Mesendoderm (in vitro differentiated cells): ENCODE measurements around the gene NTF3.

ENCODE experiments used
- DNase-seq: peaks from one replicate; pipeline ENCODE4 v3.0.0; 2013
- H2AK5ac ChIP-seq: 2 replicates; pipeline ENCODE4 v1.6.1; 2013; ENCODE audit warnings: low read length, inconsistent platforms
- H2BK120ac ChIP-seq: 2 replicates; pipeline ENCODE4 v1.6.1; 2013; ENCODE audit warnings: low read depth, mild to moderate bottlenecking, low read length, moderate library complexity, mixed read lengths
- H2BK15ac ChIP-seq: replicated peaks from 2 replicates; pipeline ENCODE4 v1.6.1; 2013; ENCODE audit warnings: low read depth, mild to moderate bottlenecking, moderate library complexity
- H2BK5ac ChIP-seq: 2 replicates; pipeline ENCODE4 v1.6.1; 2013; ENCODE audit warnings: low read length, inconsistent platforms
- H3K18ac ChIP-seq: 2 replicates; pipeline ENCODE4 v1.6.1; 2013; ENCODE audit warnings: mild to moderate bottlenecking, low read length, mixed read lengths
- H3K23ac ChIP-seq: one replicate; pipeline ENCODE4 v1.6.1; 2013; ENCODE audit warnings: low read length
- H3K27ac ChIP-seq: 2 replicates; pipeline ENCODE4 v1.5.1; 2013; ENCODE audit warnings: low read depth, mild to moderate bottlenecking, inconsistent platforms, low read length, moderate library complexity
- H3K27me3 ChIP-seq: 2 replicates; pipeline ENCODE4 v1.6.1; 2013; ENCODE audit warnings: low read length, control low read depth, mild to moderate bottlenecking, inconsistent platforms; ENCODE audit not compliant: insufficient read depth, poor library complexity
- H3K36me3 ChIP-seq: 2 replicates; pipeline ENCODE4 v1.6.1; 2013; ENCODE audit warnings: low read length, inconsistent platforms; ENCODE audit not compliant: control insufficient read depth, insufficient read depth
- H3K4ac ChIP-seq: one replicate; pipeline ENCODE4 v1.6.1; 2013; ENCODE audit warnings: low read depth, mild to moderate bottlenecking, low read length, moderate library complexity
- H3K4me1 ChIP-seq: 2 replicates; pipeline ENCODE4 v1.6.1; 2013; ENCODE audit warnings: low read depth, low read length, inconsistent platforms; ENCODE audit not compliant: control insufficient read depth
- H3K4me2 ChIP-seq: 2 replicates; pipeline ENCODE4 v1.6.1; 2013; ENCODE audit warnings: low read length
- H3K4me3 ChIP-seq: 2 replicates; pipeline ENCODE4 v1.5.1; 2013; ENCODE audit warnings: mild to moderate bottlenecking, low read length
- H3K56ac ChIP-seq: one replicate; pipeline ENCODE4 v1.6.1; 2013; ENCODE audit warnings: low read length
- H3K79me1 ChIP-seq: 2 replicates; pipeline ENCODE4 v1.6.1; 2013; ENCODE audit warnings: low read length, inconsistent platforms
- H3K79me2 ChIP-seq: 2 replicates; pipeline ENCODE4 v1.6.1; 2013; ENCODE audit warnings: mild to moderate bottlenecking, low read length; ENCODE audit not compliant: control insufficient read depth, insufficient read depth
- H3K9ac ChIP-seq: 2 replicates; pipeline ENCODE4 v1.6.1; 2013; ENCODE audit warnings: low read length, inconsistent platforms
- H4K5ac ChIP-seq: one replicate; pipeline ENCODE4 v1.6.1; 2013; ENCODE audit warnings: low read length
- H4K8ac ChIP-seq: one replicate; pipeline ENCODE4 v1.6.1; 2013; ENCODE audit warnings: low read depth, mild to moderate bottlenecking, control low read depth, low read length, moderate library complexity
- WGBS: extraction: QIAGEN DNeasy Blood & Tissue Kit; methylation state at CpG from one replicate; pipeline ENCODE4 v1.1.7; 2013; ENCODE audit warnings: low lambda C conversion rate, missing lambda C conversion rate; ENCODE audit not compliant: insufficient coverage; ENCODE audit errors: extremely low coverage; 5-methylcytosine and 5-hydroxymethylcytosine counted together

NTF3 gene

DNA sequence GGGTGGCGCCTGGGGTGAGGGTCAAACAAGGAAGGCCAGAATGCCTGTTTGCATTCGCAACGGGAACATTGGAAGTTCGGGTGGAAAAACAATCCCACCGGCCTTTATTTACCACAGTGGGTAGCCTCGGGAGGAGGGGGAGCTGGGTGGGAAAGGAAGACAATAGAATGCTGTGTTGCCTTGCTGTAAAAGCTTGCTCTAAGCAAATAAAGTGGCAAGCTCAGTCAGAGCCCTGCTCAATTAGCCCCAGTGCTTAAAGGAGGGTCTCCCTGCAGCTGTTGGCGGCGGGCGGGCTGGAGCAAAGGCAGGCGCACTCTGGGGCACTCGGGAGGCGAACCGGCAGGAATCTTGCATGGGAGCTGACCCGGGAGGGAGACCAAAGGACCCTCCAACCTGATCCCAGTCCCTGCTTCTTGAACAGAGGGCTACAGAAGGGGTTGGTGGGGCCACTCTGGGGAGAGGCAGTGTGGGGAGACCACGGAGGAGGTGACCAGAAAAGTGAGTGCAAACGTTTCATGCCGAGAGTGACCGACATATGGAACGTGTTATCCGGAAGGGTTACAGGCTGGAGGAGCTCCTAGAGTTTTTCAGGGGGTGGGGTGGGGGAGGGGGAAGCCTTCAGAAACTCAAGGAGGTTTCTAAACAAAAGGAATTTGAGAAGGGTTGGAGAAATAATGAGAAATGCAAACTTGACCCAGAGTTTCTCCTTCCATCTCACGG is 48.5 kb downstream of the NTF3 start:
- no peak overlapping the region for H2BK120ac ChIP-seq
- H3K27ac ChIP-seq, result peak overlapping the region; percentile 46
- H2BK5ac ChIP-seq, result no peak overlapping the region
- WGBS, result no CpG with 5 or more reads among the region's 21 CpGs
- no peak overlapping the region for H2AK5ac ChIP-seq
- H3K79me1 ChIP-seq, result no peaks in the 10 kb centered on the region
- no peaks in the 10 kb centered on the region for H3K4me1 ChIP-seq
- H3K27me3 ChIP-seq, result no peaks in the 10 kb centered on the region
- H3K4me2 ChIP-seq, result peak overlapping the region; percentile 68
- H2BK15ac ChIP-seq, result no peak overlapping the region
- H3K9ac ChIP-seq, result peak overlapping the region; percentile 72
- H3K23ac ChIP-seq, result no peak overlapping the region
- no peaks in the 10 kb centered on the region for H3K79me2 ChIP-seq
- peak overlapping the region; percentile 32 for H3K4me3 ChIP-seq
- H4K5ac ChIP-seq, result no peak overlapping the region
- peak; percentile 49 for DNase-seq
- peak overlapping the region; percentile 91 for H3K56ac ChIP-seq
- peak overlapping the region; percentile 42 for H3K18ac ChIP-seq
- H3K4ac ChIP-seq, result peak overlapping the region; percentile 21
- H3K36me3 ChIP-seq, result no peaks in the 10 kb centered on the region
- H4K8ac ChIP-seq, result no peak overlapping the region

- DNase-seq, result peak; percentile 42
These were observed 49.0 kb downstream of the NTF3 start for GRCh38 chr12:5480938-5481303.

GRCh38 chr12:5481645-5482044 is 49.7 kb downstream of the NTF3 start:
- DNase-seq, result no peak
- Histone ChIP-seq H4K8ac (no peak overlapping the region), H2AK5ac (no peak overlapping the region), H3K79me1 (no peaks in the 10 kb centered on the region), H3K4me2 (no peak overlapping the region), H3K23ac (no peak overlapping the region), H2BK120ac (no peak overlapping the region), H3K79me2 (no peaks in the 10 kb centered on the region), H4K5ac (no peak overlapping the region), H3K9ac (no peak overlapping the region), H3K56ac (no peak overlapping the region), H3K18ac (no peak overlapping the region), H3K27ac (no peak overlapping the region), H3K36me3 (no peaks in the 10 kb centered on the region), H3K4ac (no peak overlapping the region), H3K4me3 (no peak overlapping the region), H3K4me1 (no peaks in the 10 kb centered on the region), H2BK15ac (no peak overlapping the region), H2BK5ac (no peak overlapping the region), H3K27me3 (no peaks in the 10 kb centered on the region)
- WGBS, result no CpG with 5 or more reads among the region's 5 CpGs

More at GRCh38 chr12:5480938-5481303, 49.0 kb downstream of the NTF3 start:
- no peaks in the 10 kb centered on the region for H3K36me3 ChIP-seq
- no peak overlapping the region for H3K4me3 ChIP-seq
- no peaks in the 10 kb centered on the region for H3K79me2 ChIP-seq
- peak overlapping the region; percentile 42 for H3K18ac ChIP-seq
- peak overlapping the region; percentile 68 for H3K4me2 ChIP-seq
- H2BK15ac ChIP-seq, result no peak overlapping the region
- H3K79me1 ChIP-seq, result no peaks in the 10 kb centered on the region
- no peak overlapping the region for H4K5ac ChIP-seq
- no peak overlapping the region for H3K27ac ChIP-seq
- no peak overlapping the region for H2BK120ac ChIP-seq
- no peak overlapping the region for H3K23ac ChIP-seq
- no peaks in the 10 kb centered on the region for H3K4me1 ChIP-seq
- peak overlapping the region; percentile 21 for H3K4ac ChIP-seq
- H4K8ac ChIP-seq, result no peak overlapping the region
- no peaks in the 10 kb centered on the region for H3K27me3 ChIP-seq
- peak overlapping the region; percentile 64 for H3K9ac ChIP-seq
- WGBS, result no CpG with 5 or more reads among the region's 10 CpGs
- peak overlapping the region; percentile 91 for H3K56ac ChIP-seq
- H2BK5ac ChIP-seq, result no peak overlapping the region
- no peak overlapping the region for H2AK5ac ChIP-seq

DNA sequence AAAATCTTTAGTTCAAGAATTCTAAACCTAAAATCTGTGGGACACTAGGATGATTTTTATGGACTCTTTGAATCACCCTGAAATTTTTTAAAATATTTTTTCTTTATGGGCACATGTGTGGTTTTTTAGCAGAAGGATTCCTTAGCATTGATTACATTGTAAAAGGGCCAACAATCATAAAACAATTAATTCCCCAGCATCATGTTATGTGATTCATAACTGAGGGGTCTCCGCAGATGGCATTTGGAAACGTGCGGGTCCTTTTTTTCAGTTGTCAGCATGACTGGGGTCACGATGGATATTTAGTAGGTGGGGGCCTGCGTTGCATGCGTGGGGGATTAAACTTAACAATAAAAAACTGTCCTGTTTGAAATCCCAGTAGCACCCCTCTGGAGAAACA is 52.5 kb downstream of the NTF3 start:
- no peak overlapping the region for H3K18ac ChIP-seq
- H3K4me1 ChIP-seq, result no peaks in the 10 kb centered on the region
- no peaks in the 10 kb centered on the region for H3K27me3 ChIP-seq
- H4K8ac ChIP-seq, result no peak overlapping the region
- H3K4me3 ChIP-seq, result no peak overlapping the region
- no peak overlapping the region for H2BK5ac ChIP-seq
- H2BK120ac ChIP-seq, result no peak overlapping the region
- no peak overlapping the region for H2AK5ac ChIP-seq
- WGBS, result no CpG with 5 or more reads among the region's 6 CpGs
- H2BK15ac ChIP-seq, result no peak overlapping the region
- H4K5ac ChIP-seq, result no peak overlapping the region
- H3K36me3 ChIP-seq, result no peaks in the 10 kb centered on the region
- no peaks in the 10 kb centered on the region for H3K79me2 ChIP-seq
- no peak overlapping the region for H3K4me2 ChIP-seq
- no peaks in the 10 kb centered on the region for H3K79me1 ChIP-seq
- no peak overlapping the region for H3K9ac ChIP-seq
- DNase-seq, result no peak
- no peak overlapping the region for H3K4ac ChIP-seq
- H3K27ac ChIP-seq, result no peak overlapping the region
- H3K56ac ChIP-seq, result no peak overlapping the region
- no peak overlapping the region for H3K23ac ChIP-seq

- no CpG with 5 or more reads among the region's 4 CpGs for WGBS
- no peaks in the 10 kb centered on the region for H3K79me2 ChIP-seq
- H2BK120ac ChIP-seq, result no peak overlapping the region
- no peak overlapping the region for H2BK15ac ChIP-seq
- no peak overlapping the region for H3K18ac ChIP-seq
- no peak overlapping the region for H2AK5ac ChIP-seq
- no peaks in the 10 kb centered on the region for H3K4me1 ChIP-seq
- H3K9ac ChIP-seq, result no peak overlapping the region
- H4K5ac ChIP-seq, result no peak overlapping the region
- H4K8ac ChIP-seq, result no peak overlapping the region
- DNase-seq, result no peak
- no peaks in the 10 kb centered on the region for H3K79me1 ChIP-seq
- no peak overlapping the region for H3K4me2 ChIP-seq
- H3K56ac ChIP-seq, result no peak overlapping the region
- no peak overlapping the region for H3K27ac ChIP-seq
- no peaks in the 10 kb centered on the region for H3K27me3 ChIP-seq
- no peaks in the 10 kb centered on the region for H3K36me3 ChIP-seq
- no peak overlapping the region for H2BK5ac ChIP-seq
- no peak overlapping the region for H3K23ac ChIP-seq
- H3K4me3 ChIP-seq, result no peak overlapping the region
- H3K4ac ChIP-seq, result no peak overlapping the region
These were observed 53.5 kb downstream of the NTF3 start for GRCh38 chr12:5485454-5485853.

GRCh38 chr12:5487076-5487475 is 55.2 kb downstream of the NTF3 start:
- no peak overlapping the region for H3K23ac ChIP-seq
- H3K4me1 ChIP-seq, result no peaks in the 10 kb centered on the region
- H4K5ac ChIP-seq, result no peak overlapping the region
- no CpG with 5 or more reads among the region's 7 CpGs for WGBS
- H3K79me1 ChIP-seq, result no peaks in the 10 kb centered on the region
- H3K4me3 ChIP-seq, result no peak overlapping the region
- H4K8ac ChIP-seq, result no peak overlapping the region
- DNase-seq, result no peak
- H3K27me3 ChIP-seq, result no peaks in the 10 kb centered on the region
- H2BK15ac ChIP-seq, result no peak overlapping the region
- H3K4me2 ChIP-seq, result no peak overlapping the region
- no peak overlapping the region for H2BK5ac ChIP-seq
- H2BK120ac ChIP-seq, result no peak overlapping the region
- no peak overlapping the region for H2AK5ac ChIP-seq
- no peak overlapping the region for H3K4ac ChIP-seq
- H3K79me2 ChIP-seq, result no peaks in the 10 kb centered on the region
- no peak overlapping the region for H3K9ac ChIP-seq
- no peak overlapping the region for H3K18ac ChIP-seq
- no peak overlapping the region for H3K56ac ChIP-seq
- H3K27ac ChIP-seq, result no peak overlapping the region
- no peaks in the 10 kb centered on the region for H3K36me3 ChIP-seq
